Spleen (tissue), 7 donors: ENCODE results near the gene MAPK4.

ENCODE experiments used
- POLR2A ChIP-seq, 3 donors: fragments of 450-650 bp; IDR thresholded peaks; one replicate each; pipeline ENCODE4 v1.5.1; 2017; ENCODE audit warnings: antibody characterized with exemption in 3 of 3, mild to moderate bottlenecking in 1 of 3
- POLR2AphosphoS5 ChIP-seq, 3 donors: sonication (generic); formaldehyde crosslinking; IDR thresholded peaks; one replicate each; pipeline ENCODE4 v1.5.1; 2017; ENCODE audit warnings: antibody characterized with exemption in 3 of 3
- TF ChIP-seq, protein P1 (sequence below), 11 experiments: fragments of 200-600 bp in 7 of 11; fragments of 450-650 bp in 4 of 11; sonication (generic) in 4 of 11; IDR thresholded peaks in 8 of 11; conservative IDR thresholded peaks in 3 of 11; 1 replicate in 7 of 11; 2 replicates in 4 of 11; pipeline versions ENCODE4 v1.4.0 to v1.8.0; 2016 to 2021; ENCODE audit warnings: antibody characterized with exemption in 11 of 11, inconsistent platforms in 4 of 11, mild to moderate bottlenecking in 1 of 11
- donor health status: DM: no; HTN: no; CAD: no; lungs with moderate emphysema.
- donor health status: DM: no; HTN: no; CAD: no.
- donor health status: DM: no; HTN: no; CAD: no.

DNA sequence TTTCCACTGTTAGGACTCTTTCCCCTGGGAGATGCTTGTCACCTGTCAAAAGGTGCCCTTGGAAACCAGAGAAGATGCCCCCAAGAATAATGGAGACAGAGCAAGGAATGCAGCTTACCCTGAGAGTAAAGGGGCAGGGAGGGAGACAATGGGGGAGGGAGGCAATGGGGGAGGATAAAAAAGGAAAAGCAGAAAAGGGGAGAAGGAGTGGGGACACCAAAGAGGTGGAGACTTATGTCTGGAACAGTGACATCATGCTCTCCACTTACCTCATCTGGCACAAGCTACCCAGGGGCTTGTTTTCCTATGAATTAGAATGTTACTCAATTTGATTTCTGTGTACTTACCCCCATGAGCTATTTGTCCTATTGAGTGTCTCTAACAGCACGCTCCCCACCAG lies 192.1 kb downstream of the MAPK4 start:
- TF ChIP-seq, protein P1, sequence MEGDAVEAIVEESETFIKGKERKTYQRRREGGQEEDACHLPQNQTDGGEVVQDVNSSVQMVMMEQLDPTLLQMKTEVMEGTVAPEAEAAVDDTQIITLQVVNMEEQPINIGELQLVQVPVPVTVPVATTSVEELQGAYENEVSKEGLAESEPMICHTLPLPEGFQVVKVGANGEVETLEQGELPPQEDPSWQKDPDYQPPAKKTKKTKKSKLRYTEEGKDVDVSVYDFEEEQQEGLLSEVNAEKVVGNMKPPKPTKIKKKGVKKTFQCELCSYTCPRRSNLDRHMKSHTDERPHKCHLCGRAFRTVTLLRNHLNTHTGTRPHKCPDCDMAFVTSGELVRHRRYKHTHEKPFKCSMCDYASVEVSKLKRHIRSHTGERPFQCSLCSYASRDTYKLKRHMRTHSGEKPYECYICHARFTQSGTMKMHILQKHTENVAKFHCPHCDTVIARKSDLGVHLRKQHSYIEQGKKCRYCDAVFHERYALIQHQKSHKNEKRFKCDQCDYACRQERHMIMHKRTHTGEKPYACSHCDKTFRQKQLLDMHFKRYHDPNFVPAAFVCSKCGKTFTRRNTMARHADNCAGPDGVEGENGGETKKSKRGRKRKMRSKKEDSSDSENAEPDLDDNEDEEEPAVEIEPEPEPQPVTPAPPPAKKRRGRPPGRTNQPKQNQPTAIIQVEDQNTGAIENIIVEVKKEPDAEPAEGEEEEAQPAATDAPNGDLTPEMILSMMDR (IDR thresholded peaks at IDR 0.05 in 8 of 11, conservative IDR thresholded peaks at IDR 0.05 in 3 of 11), result no peak
- no peak for TF ChIP-seq POLR2A (IDR thresholded peaks at IDR 0.05)
- TF ChIP-seq POLR2AphosphoS5 (IDR thresholded peaks at IDR 0.05), result no peak
